GM20000 (cell line): ENCODE measurements around the gene MYBBP1A.
A peak's percentile ranks its signal among the peaks of the same experiment; 100 is the strongest.

Experiments
- DNase-seq: peaks from one replicate; pipeline ENCODE4 v3.0.0; 2012; ENCODE audit warnings: low spot score
- TF ChIP-seq, protein P1 (sequence below): IDR thresholded peaks from 2 replicates; pipeline ENCODE4 v1.5.1; 2012; ENCODE audit warnings: mild to moderate bottlenecking, control low read depth; ENCODE audit errors: extremely low read depth, missing control alignments

MYBBP1A gene

GRCh38 chr17:4574448-4575045 is 19.4 kb upstream of the MYBBP1A start:
- DNase-seq = no peak
- TF ChIP-seq, protein P1, sequence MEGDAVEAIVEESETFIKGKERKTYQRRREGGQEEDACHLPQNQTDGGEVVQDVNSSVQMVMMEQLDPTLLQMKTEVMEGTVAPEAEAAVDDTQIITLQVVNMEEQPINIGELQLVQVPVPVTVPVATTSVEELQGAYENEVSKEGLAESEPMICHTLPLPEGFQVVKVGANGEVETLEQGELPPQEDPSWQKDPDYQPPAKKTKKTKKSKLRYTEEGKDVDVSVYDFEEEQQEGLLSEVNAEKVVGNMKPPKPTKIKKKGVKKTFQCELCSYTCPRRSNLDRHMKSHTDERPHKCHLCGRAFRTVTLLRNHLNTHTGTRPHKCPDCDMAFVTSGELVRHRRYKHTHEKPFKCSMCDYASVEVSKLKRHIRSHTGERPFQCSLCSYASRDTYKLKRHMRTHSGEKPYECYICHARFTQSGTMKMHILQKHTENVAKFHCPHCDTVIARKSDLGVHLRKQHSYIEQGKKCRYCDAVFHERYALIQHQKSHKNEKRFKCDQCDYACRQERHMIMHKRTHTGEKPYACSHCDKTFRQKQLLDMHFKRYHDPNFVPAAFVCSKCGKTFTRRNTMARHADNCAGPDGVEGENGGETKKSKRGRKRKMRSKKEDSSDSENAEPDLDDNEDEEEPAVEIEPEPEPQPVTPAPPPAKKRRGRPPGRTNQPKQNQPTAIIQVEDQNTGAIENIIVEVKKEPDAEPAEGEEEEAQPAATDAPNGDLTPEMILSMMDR = no peak

GRCh38 chr17:4573669-4574068 is 18.5 kb upstream of the MYBBP1A start:
- TF ChIP-seq, protein P1 = no peak
- peak; percentile 73 for DNase-seq

- TF ChIP-seq, protein P1 = no peak
Observed at GRCh38 chr17:4573115-4573514, 17.9 kb upstream of the MYBBP1A start.

GRCh38 chr17:4572131-4572530 is 16.9 kb upstream of the MYBBP1A start:
- TF ChIP-seq, protein P1 = no peak
- no peak for DNase-seq

More at GRCh38 chr17:4573115-4573514, 17.9 kb upstream of the MYBBP1A start:
- no peak for DNase-seq

GRCh38 chr17:4569591-4569990 is 14.4 kb upstream of the MYBBP1A start:
- TF ChIP-seq, protein P1 = no peak
- no peak for DNase-seq

GRCh38 chr17:4566785-4567184 is 11.6 kb upstream of the MYBBP1A start:
- TF ChIP-seq, protein P1 = peak; percentile 78
- DNase-seq = peak; percentile 78

DNA sequence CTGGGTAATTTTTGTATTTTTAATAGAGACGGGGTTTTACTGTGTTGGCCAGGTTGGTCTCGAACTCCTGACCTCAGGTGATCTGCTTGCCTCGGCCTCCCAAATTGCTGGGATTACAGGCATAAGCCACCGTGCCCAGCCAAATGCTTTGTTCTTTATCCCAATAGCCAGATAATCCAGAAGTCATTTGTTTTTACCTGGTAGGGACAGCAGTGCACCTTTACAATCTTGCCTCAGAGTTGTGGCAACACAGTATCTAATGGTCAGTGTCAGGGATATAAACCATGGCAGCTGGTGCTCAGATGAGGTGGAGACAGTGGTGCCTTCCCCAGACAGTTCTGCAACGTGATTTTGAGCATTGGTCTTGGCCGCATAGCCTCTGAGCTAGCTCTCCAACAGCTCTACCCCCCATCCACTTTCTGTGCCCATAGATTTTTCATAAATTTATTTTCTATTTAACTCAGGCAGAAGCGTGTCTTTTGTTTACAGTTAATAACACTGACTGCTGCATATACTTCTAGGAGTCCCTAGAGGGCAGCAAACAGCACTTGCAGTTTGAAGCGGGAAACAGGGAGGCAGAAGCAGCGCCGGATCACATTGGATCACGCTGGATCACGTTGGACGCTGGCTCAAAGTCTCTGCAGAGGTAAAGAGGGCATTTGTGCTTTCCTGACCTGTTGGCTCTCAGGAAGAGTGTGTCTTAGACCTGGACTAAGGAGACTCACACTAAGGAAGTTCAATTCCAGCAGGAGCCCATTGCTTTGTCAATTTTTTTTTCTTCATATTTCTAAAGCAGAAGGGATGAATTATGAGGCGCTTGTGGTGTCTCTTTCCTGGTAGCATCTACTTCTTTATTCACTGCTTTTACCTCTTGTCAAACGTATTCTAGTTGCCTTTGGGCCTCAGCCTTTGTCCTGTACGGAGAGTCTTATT is 10.3 kb upstream of the MYBBP1A start:
- DNase-seq = peak; percentile 76
- TF ChIP-seq, protein P1 = peak; percentile 80
